Transverse colon (tissue), 4 donors: ENCODE data around the gene PRG3.
"Not testable (repeated sequence)": the region's sequence is repeated elsewhere in the genome, so short reads cannot be mapped to it uniquely, and the experiment has no call there.

ENCODE experiments used
- CTCF ChIP-seq, 5 experiments: fragments of 200-600 bp in 3 of 5; fragments of 450-650 bp in 2 of 5; sonication (generic) in 3 of 5; IDR thresholded peaks; 1 replicate in 2 of 5; 2 replicates in 3 of 5; pipeline ENCODE4 v1.5.1; 2016 to 2017; ENCODE audit warnings: antibody characterized with exemption in 5 of 5, inconsistent platforms in 3 of 5, mild to moderate bottlenecking in 2 of 5, moderate library complexity in 1 of 5
- EP300 ChIP-seq: sonication (generic); formaldehyde crosslinking; IDR thresholded peaks from one replicate; pipeline ENCODE4 v1.6.1; 2017; ENCODE audit warnings: antibody characterized with exemption, low read depth
- POLR2A ChIP-seq: fragments of 450-650 bp; IDR thresholded peaks from one replicate; pipeline ENCODE4 v1.6.1; 2016; ENCODE audit warnings: antibody characterized with exemption, mild to moderate bottlenecking, moderate library complexity
- POLR2AphosphoS5 ChIP-seq, 3 donors: sonication (generic); formaldehyde crosslinking; IDR thresholded peaks; one replicate each; pipeline ENCODE4 v1.6.1; 2016; ENCODE audit warnings: antibody characterized with exemption in 3 of 3

DNA sequence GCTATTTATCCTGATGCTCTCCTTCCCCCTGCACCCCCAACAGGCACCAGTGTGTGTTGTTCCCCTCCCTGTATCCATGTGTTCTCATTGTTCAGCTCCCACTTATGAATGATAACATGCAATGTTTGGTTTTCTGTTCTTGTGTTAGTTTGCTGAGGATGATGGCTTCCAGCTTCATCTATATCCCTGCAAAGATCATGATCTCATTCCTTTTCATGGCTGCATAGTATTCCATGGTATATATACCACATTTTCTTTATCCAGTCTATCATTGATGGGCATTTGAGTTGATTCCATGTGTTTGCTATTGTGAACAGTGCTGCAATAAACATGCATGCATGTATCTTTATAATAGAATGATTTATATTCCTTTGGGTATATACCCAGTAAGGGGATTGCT is 19.5 kb downstream of the PRG3 start:
- not testable (repeated sequence) for TF ChIP-seq CTCF (IDR thresholded peaks at IDR 0.05); POLR2AphosphoS5 (IDR thresholded peaks at IDR 0.05); POLR2A; EP300
